ENCODE data around the gene SERTM2.

DNA sequence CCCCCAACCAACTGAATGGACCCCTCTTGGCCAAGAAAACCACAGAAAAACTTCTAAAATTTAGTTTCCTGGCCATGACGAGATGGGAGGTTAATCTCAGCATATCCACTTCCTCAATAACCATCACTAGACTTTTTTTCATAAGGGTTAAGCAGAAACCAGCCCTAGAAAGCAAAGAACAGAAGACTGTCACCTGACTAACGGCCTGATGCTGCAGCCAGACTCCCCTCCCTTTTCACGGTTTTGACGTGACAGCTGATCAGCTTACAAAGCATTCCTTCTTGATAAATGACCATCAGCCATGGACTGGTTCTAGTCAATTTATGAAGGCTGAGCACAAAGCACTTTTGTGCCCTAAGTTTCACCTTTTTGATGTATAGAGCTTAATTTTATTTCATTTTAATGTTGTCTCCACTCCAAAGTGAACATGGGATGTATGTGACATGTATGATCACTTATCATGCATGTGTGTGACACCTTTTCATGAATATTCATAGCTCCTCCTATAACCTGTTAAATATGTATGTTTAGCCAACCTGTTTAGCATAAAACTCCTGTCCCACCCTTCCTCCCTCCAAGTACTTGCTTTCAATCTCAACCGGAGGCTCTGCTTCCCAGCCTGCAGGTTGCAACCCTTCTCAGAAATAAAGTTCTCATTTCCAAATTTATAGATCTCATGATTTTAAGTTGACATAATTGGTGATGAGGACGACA is 56.3 kb downstream of the SERTM2 start:
- TF ChIP-seq, protein P1, sequence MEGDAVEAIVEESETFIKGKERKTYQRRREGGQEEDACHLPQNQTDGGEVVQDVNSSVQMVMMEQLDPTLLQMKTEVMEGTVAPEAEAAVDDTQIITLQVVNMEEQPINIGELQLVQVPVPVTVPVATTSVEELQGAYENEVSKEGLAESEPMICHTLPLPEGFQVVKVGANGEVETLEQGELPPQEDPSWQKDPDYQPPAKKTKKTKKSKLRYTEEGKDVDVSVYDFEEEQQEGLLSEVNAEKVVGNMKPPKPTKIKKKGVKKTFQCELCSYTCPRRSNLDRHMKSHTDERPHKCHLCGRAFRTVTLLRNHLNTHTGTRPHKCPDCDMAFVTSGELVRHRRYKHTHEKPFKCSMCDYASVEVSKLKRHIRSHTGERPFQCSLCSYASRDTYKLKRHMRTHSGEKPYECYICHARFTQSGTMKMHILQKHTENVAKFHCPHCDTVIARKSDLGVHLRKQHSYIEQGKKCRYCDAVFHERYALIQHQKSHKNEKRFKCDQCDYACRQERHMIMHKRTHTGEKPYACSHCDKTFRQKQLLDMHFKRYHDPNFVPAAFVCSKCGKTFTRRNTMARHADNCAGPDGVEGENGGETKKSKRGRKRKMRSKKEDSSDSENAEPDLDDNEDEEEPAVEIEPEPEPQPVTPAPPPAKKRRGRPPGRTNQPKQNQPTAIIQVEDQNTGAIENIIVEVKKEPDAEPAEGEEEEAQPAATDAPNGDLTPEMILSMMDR (tag by site-specific recombination; IDR thresholded peaks at IDR 0.05): no peak
- TF ChIP-seq, protein P2, sequence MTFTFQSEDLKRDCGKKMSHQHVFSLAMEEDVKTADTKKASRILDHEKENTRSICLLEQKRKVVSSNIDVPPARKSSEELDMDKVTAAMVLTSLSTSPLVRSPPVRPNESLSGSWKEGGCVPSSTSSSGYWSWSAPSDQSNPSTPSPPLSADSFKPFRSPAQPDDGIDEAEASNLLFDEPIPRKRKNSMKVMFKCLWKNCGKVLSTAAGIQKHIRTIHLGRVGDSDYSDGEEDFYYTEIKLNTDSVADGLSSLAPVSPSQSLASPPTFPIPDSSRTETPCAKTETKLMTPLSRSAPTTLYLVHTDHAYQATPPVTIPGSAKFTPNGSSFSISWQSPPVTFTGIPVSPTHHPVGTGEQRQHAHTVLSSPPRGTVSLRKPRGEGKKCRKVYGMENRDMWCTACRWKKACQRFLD (tag by site-specific recombination; IDR thresholded peaks at IDR 0.05): no peak
- TF ChIP-seq HOXA7 (CRISPR knock-in tag; IDR thresholded peaks at IDR 0.05; ENCODE audit: borderline replicate concordance) (no peak), ZNF214 (tag by site-specific recombination; IDR thresholded peaks at IDR 0.05; ENCODE audit: borderline replicate concordance) (no peak), ZNF354C (tag by site-specific recombination; IDR thresholded peaks at IDR 0.05; ENCODE audit: borderline replicate concordance, low read depth) (no peak), ZFHX2 (tag by site-specific recombination; conservative IDR thresholded peaks at IDR 0.05) (no peak), ZNF311 (tag by site-specific recombination; IDR thresholded peaks at IDR 0.05; ENCODE audit: borderline replicate concordance) (no peak), ZEB2 (tag by site-specific recombination; IDR thresholded peaks at IDR 0.05) (no peak), TRIM28 (IDR thresholded peaks at IDR 0.05; ENCODE audit: borderline replicate concordance, low read length) (no peak), SP3 (tag by site-specific recombination; IDR thresholded peaks at IDR 0.05) (no peak), ZNF175 (tag by site-specific recombination; IDR thresholded peaks at IDR 0.05) (no peak)
- TF ChIP-seq, protein P3, sequence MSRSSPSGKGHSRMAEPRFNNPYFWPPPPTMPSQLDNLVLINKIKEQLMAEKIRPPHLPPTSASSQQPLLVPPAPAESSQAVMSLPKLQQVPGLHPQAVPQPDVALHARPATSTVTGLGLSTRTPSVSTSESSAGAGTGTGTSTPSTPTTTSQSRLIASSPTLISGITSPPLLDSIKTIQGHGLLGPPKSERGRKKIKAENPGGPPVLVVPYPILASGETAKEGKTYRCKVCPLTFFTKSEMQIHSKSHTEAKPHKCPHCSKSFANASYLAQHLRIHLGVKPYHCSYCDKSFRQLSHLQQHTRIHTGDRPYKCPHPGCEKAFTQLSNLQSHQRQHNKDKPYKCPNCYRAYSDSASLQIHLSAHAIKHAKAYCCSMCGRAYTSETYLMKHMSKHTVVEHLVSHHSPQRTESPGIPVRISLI (tag by site-specific recombination; IDR thresholded peaks at IDR 0.05): no peak

All from HEK293 (cell line).